ENCODE results near the gene SLC17A8.
"Not testable (repeated sequence)": the region's sequence is repeated elsewhere in the genome, so short reads cannot be mapped to it uniquely, and the experiment has no call there.

The SLC17A8 gene

DNA sequence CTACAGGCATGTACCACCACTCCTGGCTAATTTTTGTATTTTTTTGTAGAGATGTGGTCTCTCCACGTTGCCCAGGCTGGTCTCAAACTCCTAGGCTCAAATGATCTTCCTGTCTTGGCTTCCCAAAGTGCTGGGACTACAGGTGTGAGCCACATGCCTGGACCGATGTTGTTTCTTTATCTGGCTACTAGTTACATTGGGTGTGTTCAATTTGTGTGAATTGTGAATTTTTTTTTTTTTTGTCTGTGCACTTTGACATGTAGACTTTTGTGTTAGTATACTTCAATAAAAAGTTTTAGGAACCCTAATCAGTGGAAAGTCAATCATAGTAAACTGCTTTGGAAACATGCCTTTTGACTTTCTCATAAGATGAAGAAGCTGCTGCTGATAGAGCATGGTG is 24.0 kb upstream of the SLC17A8 start:
- TF ChIP-seq CTCF (IDR thresholded peaks at IDR 0.05; ENCODE audit: extremely low read depth, missing control alignments), result no peak
- DNase-seq (ENCODE audit: low spot score), result no peak

- TF ChIP-seq CTCF (IDR thresholded peaks at IDR 0.05; ENCODE audit: extremely low read depth, missing control alignments), result no peak
- no peak for DNase-seq (ENCODE audit: low spot score)
Observed at GRCh38 chr12:100337299-100337698, 19.6 kb upstream of the SLC17A8 start.

DNA sequence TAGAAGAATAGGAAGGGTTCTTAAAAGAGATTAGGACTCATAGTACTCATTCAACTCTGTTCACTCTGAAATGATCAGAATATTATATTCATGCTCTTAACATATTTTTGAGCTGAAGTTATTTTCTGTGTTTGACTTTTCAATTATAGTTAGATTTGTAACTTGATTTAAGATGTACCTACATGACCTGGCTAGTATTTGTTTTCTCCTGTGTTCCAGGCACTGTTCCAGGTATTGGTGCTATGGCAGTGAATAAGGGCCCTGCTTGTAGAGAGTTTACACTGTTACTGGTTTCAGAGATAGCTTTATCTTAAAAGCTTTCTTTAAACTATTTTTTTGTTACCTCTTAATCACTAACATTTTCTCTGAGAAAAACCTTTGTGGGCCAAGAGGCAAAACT is 19.1 kb upstream of the SLC17A8 start:
- no peak for TF ChIP-seq CTCF (IDR thresholded peaks at IDR 0.05; ENCODE audit: extremely low read depth, missing control alignments)
- no peak for DNase-seq (ENCODE audit: low spot score)

DNA sequence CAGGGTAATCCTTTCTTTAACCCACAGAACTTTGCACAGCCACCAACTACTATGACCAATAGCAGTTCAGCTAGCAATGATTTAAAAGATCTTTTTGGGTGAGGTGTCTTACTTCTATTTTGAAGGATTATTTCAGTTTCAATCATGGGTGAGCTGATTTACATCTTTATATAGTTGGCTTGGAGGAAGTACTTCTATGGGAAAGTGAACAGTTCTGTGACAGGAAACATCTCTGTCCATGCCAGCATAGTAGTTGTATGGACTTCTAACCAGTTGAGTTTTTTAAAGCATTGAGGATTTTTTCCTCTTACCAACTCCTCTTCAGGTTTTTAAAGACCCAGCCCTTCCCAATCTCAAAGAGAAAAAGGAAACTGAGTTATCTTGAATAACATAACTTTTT is 17.8 kb upstream of the SLC17A8 start:
- no peak for TF ChIP-seq CTCF (IDR thresholded peaks at IDR 0.05; ENCODE audit: extremely low read depth, missing control alignments)
- DNase-seq (ENCODE audit: low spot score), result no peak

DNA sequence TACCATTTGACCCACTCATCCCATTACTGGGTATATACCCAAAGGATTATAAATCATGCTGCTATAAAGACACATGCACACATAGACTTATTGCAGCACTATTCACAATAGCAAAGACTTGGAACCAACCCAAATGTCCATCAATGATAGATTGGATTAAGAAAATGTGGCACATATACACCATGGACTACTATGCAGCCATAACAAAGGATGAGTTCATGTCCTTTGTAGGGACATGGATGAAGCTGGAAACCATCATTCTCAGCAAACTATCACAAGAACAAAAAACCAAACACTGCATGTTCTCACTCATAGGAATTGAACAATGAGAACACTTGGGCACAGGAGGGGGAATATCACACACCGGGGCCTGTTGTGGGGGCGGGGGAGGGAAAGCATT is 14.0 kb upstream of the SLC17A8 start:
- DNase-seq (ENCODE audit: low spot score), result not testable (repeated sequence)

GRCh38 chr12:100344351-100344750 is 12.5 kb upstream of the SLC17A8 start:
- not testable (repeated sequence) for DNase-seq (ENCODE audit: low spot score)

GRCh38 chr12:100345020-100345767 is 11.7 kb upstream of the SLC17A8 start:
- no peak for TF ChIP-seq CTCF (IDR thresholded peaks at IDR 0.05; ENCODE audit: extremely low read depth, missing control alignments)
- no peak for DNase-seq (ENCODE audit: low spot score)

- no peak for TF ChIP-seq CTCF (IDR thresholded peaks at IDR 0.05; ENCODE audit: extremely low read depth, missing control alignments)
- DNase-seq (ENCODE audit: low spot score), result no peak
Observed at GRCh38 chr12:100346660-100347059, 10.2 kb upstream of the SLC17A8 start.

Data from GM20000 (cell line).